ENCODE data around the gene COQ9.

GRCh38 chr16:57412584-57412983 is 34.7 kb upstream of the COQ9 start:
- TF ChIP-seq CTCF (IDR thresholded peaks at IDR 0.05): no peak
- TF ChIP-seq POLR2A (IDR thresholded peaks at IDR 0.05): no peak
- TF ChIP-seq POLR2AphosphoS5 (IDR thresholded peaks at IDR 0.05): no peak
- TF ChIP-seq EP300 (IDR thresholded peaks at IDR 0.05): no peak
